HEK293T (cell line): ENCODE data around the gene RANGAP1.

ENCODE experiments used
- CTCF ChIA-PET: fragments of 350-600 bp; formaldehyde crosslinking; extraction: SDS; loops from one replicate; lab custom pipeline; 2021; ENCODE audit warnings: antibody characterized with exemption, inconsistent platforms; lab: Yijun Ruan, JAX
- POLR2A ChIA-PET: fragments of 350-600 bp; formaldehyde crosslinking; extraction: SDS; loops from one replicate; lab custom pipeline; 2020; ENCODE audit warnings: antibody characterized with exemption, inconsistent platforms; lab: Yijun Ruan, JAX
- DNase-seq: peaks from one replicate; pipeline ENCODE4 v3.0.0; 2012; ENCODE audit warnings: mixed read lengths; ENCODE audit errors: extremely low spot score
- ARNT ChIP-seq: fragments of 450-650 bp; IDR thresholded peaks from 2 replicates; pipeline ENCODE4 v1.6.1; 2017; ENCODE audit warnings: mild to moderate bottlenecking
- BHLHE40 ChIP-seq: fragments of 450-650 bp; IDR thresholded peaks from 2 replicates; pipeline ENCODE4 v1.6.1; 2016; ENCODE audit warnings: mild to moderate bottlenecking, moderate library complexity, borderline replicate concordance
- CTBP1 ChIP-seq: fragments of 450-650 bp; IDR thresholded peaks from 2 replicates; pipeline ENCODE4 v1.6.1; 2016; ENCODE audit warnings: borderline replicate concordance
- ELF4 ChIP-seq: fragments of 450-650 bp; IDR thresholded peaks from 2 replicates; pipeline ENCODE4 v1.6.1; 2017; ENCODE audit warnings: antibody characterized with exemption
- FOXA1 ChIP-seq: fragments of 450-650 bp; IDR thresholded peaks from 2 replicates; pipeline ENCODE4 v1.6.1; 2016; ENCODE audit warnings: mild to moderate bottlenecking
- FOXK2 ChIP-seq: fragments of 450-650 bp; IDR thresholded peaks from 2 replicates; pipeline ENCODE4 v1.6.1; 2016; ENCODE audit warnings: mild to moderate bottlenecking
- FOXM1 ChIP-seq: fragments of 450-650 bp; IDR thresholded peaks from 2 replicates; pipeline ENCODE4 v1.6.1; 2017; ENCODE audit warnings: mild to moderate bottlenecking, borderline replicate concordance
- HDGF ChIP-seq: fragments of 450-650 bp; IDR thresholded peaks from 2 replicates; pipeline ENCODE4 v1.6.1; 2017; ENCODE audit warnings: antibody characterized with exemption, borderline replicate concordance
- L3MBTL2 ChIP-seq: fragments of 450-650 bp; conservative IDR thresholded peaks from 2 replicates; pipeline ENCODE4 v1.6.1; 2016; ENCODE audit warnings: mild to moderate bottlenecking
- LEF1 ChIP-seq: fragments of 450-650 bp; IDR thresholded peaks from 2 replicates; pipeline ENCODE4 v1.6.1; 2017; ENCODE audit warnings: mild to moderate bottlenecking, borderline replicate concordance
- NFRKB ChIP-seq: fragments of 450-650 bp; IDR thresholded peaks from 2 replicates; pipeline ENCODE4 v1.6.1; 2016; ENCODE audit warnings: mild to moderate bottlenecking, moderate library complexity
- PKNOX1 ChIP-seq: fragments of 450-650 bp; IDR thresholded peaks from 2 replicates; pipeline ENCODE4 v1.6.1; 2016
- SP1 ChIP-seq: fragments of 450-650 bp; IDR thresholded peaks from 2 replicates; pipeline ENCODE4 v1.6.1; 2017
- SUZ12 ChIP-seq: fragments of 450-650 bp; IDR thresholded peaks from 2 replicates; pipeline ENCODE4 v1.6.1; 2016; ENCODE audit warnings: mild to moderate bottlenecking
- TARDBP ChIP-seq: fragments of 450-650 bp; IDR thresholded peaks from 2 replicates; pipeline ENCODE4 v1.6.1; 2016
- ZNF384 ChIP-seq: fragments of 450-650 bp; IDR thresholded peaks from 2 replicates; pipeline ENCODE4 v1.6.1; 2016

Gene RANGAP1

GRCh38 chr22:41273128-41273527 lies 12.9 kb downstream of the RANGAP1 start:
- CTCF ChIA-PET: no interaction called here
- no peak for DNase-seq
- POLR2A ChIA-PET: interaction anchor here (1.0 kb wide), 1 partner anchor 9 kb away, joined by 5 read pairs; no protein-coding TSS in a partner anchor
- TF ChIP-seq HDGF (no peak), TARDBP (no peak), L3MBTL2 (no peak), ELF4 (no peak), PKNOX1 (no peak), ARNT (no peak), NFRKB (no peak), FOXK2 (no peak), FOXA1 (no peak), LEF1 (no peak), BHLHE40 (no peak), ZNF384 (no peak), SP1 (no peak), SUZ12 (no peak), CTBP1 (no peak), FOXM1 (no peak)

- POLR2A ChIA-PET: interaction anchor here (1.0 to 1.3 kb wide), 2 partner anchors 10 to 14 kb away, joined by 3 to 5 read pairs; partner anchors contain the start of gene RANGAP1
- TF ChIP-seq CTBP1: no peak
- TF ChIP-seq FOXK2: no peak
- TF ChIP-seq L3MBTL2: no peak
- TF ChIP-seq LEF1: no peak
- TF ChIP-seq BHLHE40: no peak
- TF ChIP-seq SP1: no peak
- no peak for TF ChIP-seq SUZ12
- no peak for TF ChIP-seq ARNT
- TF ChIP-seq TARDBP: no peak
- no peak for TF ChIP-seq ZNF384
- TF ChIP-seq PKNOX1: no peak
- no peak for TF ChIP-seq HDGF
- TF ChIP-seq FOXA1: no peak
- no peak for TF ChIP-seq ELF4
- no peak for TF ChIP-seq NFRKB
- no peak for TF ChIP-seq FOXM1
- no peak for DNase-seq
- CTCF ChIA-PET: no interaction called here
These were observed 14.2 kb downstream of the RANGAP1 start for GRCh38 chr22:41271787-41272186.

GRCh38 chr22:41267958-41268357 lies 18.0 kb downstream of the RANGAP1 start:
- TF ChIP-seq SUZ12 (no peak), L3MBTL2 (no peak), PKNOX1 (no peak), TARDBP (no peak), LEF1 (no peak), FOXK2 (no peak), FOXM1 (no peak), HDGF (no peak), NFRKB (no peak), CTBP1 (no peak), ARNT (no peak), BHLHE40 (no peak)
- CTCF ChIA-PET: no interaction called here
- POLR2A ChIA-PET: no interaction called here
- DNase-seq: no peak

- TF ChIP-seq FOXK2 (no peak), HDGF (no peak), PKNOX1 (no peak), SP1 (no peak), ELF4 (no peak), TARDBP (no peak), ARNT (no peak), SUZ12 (no peak), FOXA1 (no peak), L3MBTL2 (no peak), NFRKB (no peak), BHLHE40 (no peak), FOXM1 (no peak), ZNF384 (no peak), LEF1 (no peak), CTBP1 (no peak)
- CTCF ChIA-PET: no interaction called here
- POLR2A ChIA-PET: no interaction called here
- DNase-seq: no peak
These were observed 21.5 kb downstream of the RANGAP1 start for GRCh38 chr22:41264408-41264941.

- ChIA-PET POLR2A (no interaction called here), CTCF (no interaction called here)
- no peak for DNase-seq
- TF ChIP-seq L3MBTL2 (no peak), HDGF (no peak), FOXM1 (no peak)
These were observed 22.3 kb downstream of the RANGAP1 start for GRCh38 chr22:41263704-41264103.
